Measurements from ENCODE around the gene SEMA6B. TPM values are rescaled to one million over a fixed set of nuclear protein-coding genes. Genes with fewer than 3 reads are reported as not detected.

Gene SEMA6B
- total RNA-seq, 1 experiment from 2014 or later = 5.7 TPM

DNA sequence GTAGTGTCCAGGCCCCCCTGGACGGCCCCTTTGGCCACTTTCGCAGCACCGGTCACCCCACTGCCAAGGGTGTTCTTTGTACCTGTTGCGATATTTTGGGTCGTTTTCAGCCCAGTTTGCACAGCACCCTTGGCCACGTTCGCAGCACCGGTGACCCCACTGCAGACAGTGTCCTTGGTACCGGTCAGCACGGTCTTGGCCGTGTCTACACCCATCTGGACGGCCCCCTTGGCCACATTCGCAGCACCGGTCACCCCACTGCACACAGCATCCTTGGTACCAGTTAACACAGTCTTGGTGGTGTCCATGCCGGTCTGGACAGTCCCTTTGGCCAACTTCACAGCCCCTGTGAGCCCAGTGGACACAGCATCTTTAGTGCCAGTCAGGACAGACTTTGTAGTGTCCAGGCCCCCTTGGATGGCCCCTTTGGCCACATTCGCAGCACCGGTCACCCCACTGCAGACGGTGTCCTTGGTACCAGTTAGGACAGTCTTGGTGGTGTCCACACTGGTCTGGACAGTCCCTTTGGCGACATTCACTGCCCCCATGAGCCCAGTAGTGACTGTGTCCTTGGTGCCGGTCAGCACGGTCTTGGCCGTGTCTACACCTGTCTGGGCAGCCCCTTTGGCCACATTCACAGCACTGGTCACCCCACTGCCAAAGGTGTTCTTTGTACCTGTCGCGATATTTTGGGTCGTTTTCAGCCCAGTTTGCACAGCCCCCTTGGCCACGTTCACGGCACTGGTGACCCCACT lies 48.0 kb downstream of the SEMA6B start:
- Histone ChIP-seq H3K9me3 (no peaks in the 10 kb centered on the region), H3K27me3 (no peaks in the 10 kb centered on the region), H3K4me3 (no peak overlapping the region), H3K36me3 (no peaks in the 10 kb centered on the region)
- no peak for DNase-seq

DNA sequence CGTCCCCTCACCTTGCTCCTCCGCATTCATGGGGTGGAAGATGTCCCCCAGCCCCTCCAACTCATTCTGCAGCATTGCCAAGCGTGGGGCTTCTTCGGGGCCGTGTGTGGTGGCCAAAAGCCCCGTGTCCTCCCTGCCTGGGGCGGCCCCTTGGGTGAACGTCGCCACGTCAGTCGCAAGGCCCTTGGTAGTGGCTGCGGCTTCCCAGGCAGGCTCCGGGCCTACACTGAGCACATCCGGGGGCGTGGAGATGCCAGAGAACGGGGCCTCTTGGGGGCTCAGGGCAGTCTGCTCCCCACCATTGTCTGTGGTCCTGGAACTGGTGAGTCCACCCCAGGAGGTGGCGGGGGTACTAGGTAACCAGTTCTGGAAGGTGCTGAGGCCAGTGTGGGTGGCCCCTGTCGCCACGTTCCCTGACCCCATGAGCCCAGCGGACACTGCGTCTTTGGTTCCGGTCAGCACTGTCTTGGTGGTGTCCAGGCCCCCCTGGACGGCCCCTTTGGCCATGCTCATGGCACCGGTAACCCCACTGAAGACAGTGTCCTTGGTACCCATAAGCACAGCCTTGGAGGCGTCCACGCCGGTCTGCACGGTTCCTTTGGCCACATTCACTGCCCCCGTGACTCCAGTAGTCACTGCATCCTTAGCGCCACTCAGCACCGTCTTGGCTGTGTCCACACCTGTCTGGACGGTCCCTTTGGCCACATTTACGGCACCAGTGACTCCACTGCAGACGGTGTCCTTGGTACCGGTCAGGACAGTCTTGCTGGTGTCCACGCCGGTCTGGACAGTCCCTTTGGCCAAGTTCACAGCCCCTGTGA lies 48.8 kb downstream of the SEMA6B start:
- H3K9me3 ChIP-seq = no peaks in the 10 kb centered on the region
- no peaks in the 10 kb centered on the region for H3K27me3 ChIP-seq
- no peaks in the 10 kb centered on the region for H3K36me3 ChIP-seq
- no peak overlapping the region for H3K4me3 ChIP-seq
- DNase-seq = no peak

GRCh38 chr19:4508698-4509097 lies 50.8 kb downstream of the SEMA6B start:
- Histone ChIP-seq H3K4me3 (no peak overlapping the region), H3K36me3 (no peaks in the 10 kb centered on the region), H3K27me3 (no peaks in the 10 kb centered on the region), H3K9me3 (no peaks in the 10 kb centered on the region)
- DNase-seq = no peak

GRCh38 chr19:4507804-4508203 lies 51.7 kb downstream of the SEMA6B start:
- Histone ChIP-seq H3K4me3 (no peak overlapping the region), H3K36me3 (no peaks in the 10 kb centered on the region), H3K9me3 (no peaks in the 10 kb centered on the region), H3K27me3 (no peaks in the 10 kb centered on the region)
- no peak for DNase-seq

GRCh38 chr19:4507150-4507452 lies 52.4 kb downstream of the SEMA6B start:
- H3K9me3 ChIP-seq = no peaks in the 10 kb centered on the region
- H3K27me3 ChIP-seq = no peaks in the 10 kb centered on the region
- no peak for DNase-seq
- H3K36me3 ChIP-seq = no peaks in the 10 kb centered on the region
- no peak overlapping the region for H3K4me3 ChIP-seq

DNA sequence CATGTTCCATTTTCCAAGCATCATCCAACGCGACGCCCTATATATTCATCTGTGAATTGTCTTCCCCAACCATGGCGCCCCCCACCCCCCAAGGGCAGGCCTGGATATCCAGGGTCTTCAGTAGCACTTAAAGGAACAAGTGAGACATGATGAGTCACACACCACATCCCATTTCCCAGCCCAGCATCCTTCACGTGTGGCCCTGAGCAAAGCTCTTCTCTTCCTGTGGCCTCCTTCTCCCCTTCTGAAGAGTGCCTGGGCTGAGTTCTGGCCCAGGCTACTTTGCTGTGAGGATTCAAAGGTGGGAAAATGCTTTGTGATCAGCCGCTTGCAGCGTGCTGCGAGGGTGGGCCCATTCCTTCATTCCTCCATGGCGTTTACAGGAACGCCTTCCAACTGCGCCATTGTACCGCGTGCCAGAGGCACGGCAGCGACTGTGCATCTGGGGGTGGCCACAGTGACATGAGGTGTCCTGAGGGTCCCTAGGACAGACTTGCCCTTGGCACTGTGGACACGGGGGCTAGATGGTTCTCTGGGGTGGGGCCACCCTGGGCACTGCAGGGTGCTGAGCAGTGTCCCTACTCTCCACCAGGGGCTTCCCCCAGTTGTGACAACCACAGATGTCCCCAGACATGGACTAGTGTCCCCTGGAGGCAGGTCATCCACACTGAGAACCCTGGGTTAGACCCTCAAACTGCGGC lies 52.9 kb downstream of the SEMA6B start:
- H3K9me3 ChIP-seq = no peaks in the 10 kb centered on the region
- peak; percentile 22 for DNase-seq
- H3K4me3 ChIP-seq = no peak overlapping the region
- no peaks in the 10 kb centered on the region for H3K36me3 ChIP-seq
- H3K27me3 ChIP-seq = no peaks in the 10 kb centered on the region

DNA sequence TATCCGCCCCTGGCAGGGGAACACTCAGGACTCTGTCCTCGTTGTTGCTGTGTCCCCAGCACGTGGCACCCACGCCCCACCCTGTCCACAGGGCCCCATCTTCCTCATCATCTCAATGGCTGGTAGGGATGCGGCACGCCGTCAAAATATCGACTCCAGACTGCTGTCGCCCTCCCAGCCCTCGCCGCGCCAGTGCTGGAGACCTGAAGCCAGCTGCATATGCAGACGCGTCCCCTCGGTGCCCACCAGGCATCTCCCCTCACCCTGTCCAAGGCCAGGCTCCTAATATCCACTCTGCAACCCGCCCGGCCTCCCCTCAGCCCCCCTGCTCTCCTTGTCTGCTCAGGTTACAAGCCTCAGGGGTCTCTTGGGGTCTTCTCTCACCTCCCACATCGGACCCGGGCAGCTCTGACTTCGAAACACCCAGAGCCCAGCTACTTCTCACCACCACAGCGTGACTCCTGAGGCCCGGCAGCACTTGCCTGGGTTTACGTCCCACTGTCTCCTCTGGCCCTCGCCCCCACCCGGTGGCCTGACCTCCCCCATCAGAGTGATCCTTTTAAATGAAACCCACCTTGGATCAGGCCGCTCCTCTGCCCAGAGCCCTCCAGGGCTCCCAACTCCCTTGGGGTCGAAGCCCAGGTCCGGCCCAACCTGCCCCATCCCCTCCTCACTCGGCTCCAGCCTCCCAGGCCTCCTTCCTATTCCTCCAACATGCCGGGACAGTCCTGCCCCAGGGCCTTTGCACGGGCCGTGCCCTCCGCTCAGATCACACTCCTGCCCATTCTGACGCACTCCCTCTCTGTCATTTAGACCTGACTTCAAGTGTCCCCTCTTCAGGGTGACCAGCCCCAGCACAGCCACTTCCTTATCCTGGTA lies 53.7 kb downstream of the SEMA6B start:
- no peak overlapping the region for H3K4me3 ChIP-seq
- H3K27me3 ChIP-seq = no peaks in the 10 kb centered on the region
- H3K36me3 ChIP-seq = no peaks in the 10 kb centered on the region
- no peaks in the 10 kb centered on the region for H3K9me3 ChIP-seq
- DNase-seq = no peak

DNA sequence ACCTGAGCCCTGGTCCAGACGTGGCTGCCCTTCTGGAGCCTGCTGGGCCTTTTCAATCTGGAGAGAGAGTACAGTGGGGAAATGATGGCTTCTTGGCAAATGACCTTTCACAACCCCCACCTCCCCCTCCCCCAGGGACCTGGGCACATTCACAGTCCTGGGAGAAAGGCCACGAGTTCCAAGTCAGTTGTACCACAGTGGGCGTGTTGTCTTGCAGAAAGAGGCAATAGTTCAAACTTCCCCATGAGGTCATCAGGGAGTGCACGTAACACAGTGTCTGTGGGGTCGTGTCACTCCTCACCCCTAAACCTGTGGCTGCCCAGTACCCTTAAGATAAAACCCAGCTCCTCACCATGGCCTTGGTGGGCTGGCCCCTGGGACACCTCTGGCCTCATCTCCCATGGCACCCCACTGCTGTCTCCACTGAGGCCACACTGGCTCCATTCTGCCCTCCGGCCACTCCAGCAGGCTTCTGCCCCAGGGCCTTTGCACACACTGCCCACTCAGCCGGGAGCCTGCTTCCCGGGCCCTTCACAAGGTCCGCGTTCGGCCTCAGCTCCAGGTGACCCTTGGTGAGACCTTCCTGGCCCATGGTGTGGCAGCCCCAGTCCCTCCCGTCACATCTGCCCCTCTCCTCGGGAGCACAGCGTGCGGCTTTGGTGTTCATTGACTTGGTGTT lies 54.5 kb downstream of the SEMA6B start:
- H3K27me3 ChIP-seq = no peaks in the 10 kb centered on the region
- no peaks in the 10 kb centered on the region for H3K9me3 ChIP-seq
- no peaks in the 10 kb centered on the region for H3K36me3 ChIP-seq
- no peak overlapping the region for H3K4me3 ChIP-seq
- no peak for DNase-seq

DNA sequence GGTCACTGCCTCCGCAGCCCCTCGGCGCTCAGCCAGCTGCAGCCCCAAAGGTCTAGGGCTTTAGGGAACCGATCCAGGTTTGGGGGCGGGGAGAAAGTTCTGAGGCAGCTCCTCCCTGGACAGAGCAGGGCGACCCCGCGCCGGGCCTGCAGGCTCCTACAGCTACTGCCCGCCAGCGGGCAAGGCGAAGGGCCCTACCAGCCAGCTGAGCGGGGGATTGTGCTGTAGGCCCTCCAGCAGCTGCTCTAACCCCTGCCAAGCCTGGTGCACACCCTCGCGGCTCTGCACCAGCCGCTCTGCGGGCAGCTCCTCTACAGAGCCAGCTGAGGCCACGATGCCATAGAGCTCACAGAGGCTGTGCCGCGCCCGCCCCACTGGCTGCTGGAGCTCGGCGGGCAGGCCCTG lies 55.2 kb downstream of the SEMA6B start:
- Histone ChIP-seq H3K27me3 (no peaks in the 10 kb centered on the region), H3K4me3 (no peak overlapping the region), H3K36me3 (no peaks in the 10 kb centered on the region), H3K9me3 (no peaks in the 10 kb centered on the region)
- DNase-seq = no peak

- DNase-seq = no peak
- H3K9me3 ChIP-seq = no peaks in the 10 kb centered on the region
- H3K4me3 ChIP-seq = no peak overlapping the region
- no peaks in the 10 kb centered on the region for H3K27me3 ChIP-seq
- H3K36me3 ChIP-seq = no peaks in the 10 kb centered on the region
Observed at GRCh38 chr19:4503825-4504170, 55.7 kb downstream of the SEMA6B start.

GRCh38 chr19:4503132-4503824 lies 56.2 kb downstream of the SEMA6B start:
- no peaks in the 10 kb centered on the region for H3K36me3 ChIP-seq

DNA sequence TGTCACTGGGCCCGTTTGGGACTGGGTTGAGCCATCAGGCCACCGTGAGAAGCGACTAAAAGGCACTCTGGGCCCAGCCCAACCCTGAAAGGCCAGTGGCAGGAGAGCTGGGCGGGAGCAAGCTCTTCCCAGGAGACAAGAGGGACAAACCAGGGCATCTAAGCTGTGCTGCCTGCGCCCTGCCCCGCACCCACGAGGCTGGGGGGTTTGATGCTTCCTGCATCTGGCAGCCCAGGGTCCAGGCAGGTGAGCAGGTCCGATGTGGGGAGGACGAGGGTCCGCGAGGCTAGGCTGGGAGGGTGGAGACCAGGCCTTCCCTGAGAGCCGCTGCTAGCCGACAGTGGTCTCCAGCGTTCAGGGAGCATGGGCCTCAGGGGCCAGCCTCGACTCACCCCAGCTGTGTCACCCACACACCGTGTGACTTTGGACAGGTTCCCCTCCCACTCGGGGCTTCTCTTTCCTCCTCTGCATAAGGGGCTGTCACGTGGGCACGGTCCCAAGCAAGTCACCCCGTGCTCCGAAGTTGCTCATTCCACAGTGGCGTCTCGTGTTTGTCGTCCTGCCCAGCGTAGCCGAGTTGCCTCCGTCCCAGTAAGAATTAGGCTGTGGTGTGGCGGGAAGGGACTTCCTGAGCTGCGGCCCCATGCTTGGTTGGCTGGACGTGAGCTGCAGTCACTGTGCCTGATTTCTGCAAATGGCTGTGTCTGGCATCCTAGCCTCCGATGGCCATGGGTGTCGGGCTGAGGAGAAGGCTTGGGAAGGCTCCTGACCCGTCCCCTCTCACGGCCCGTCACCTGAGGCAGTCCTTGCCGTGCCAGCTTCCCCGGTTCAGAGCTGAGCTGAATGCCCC lies 57.0 kb downstream of the SEMA6B start:
- Histone ChIP-seq H3K4me3 (no peak overlapping the region), H3K27me3 (no peaks in the 10 kb centered on the region), H3K36me3 (no peaks in the 10 kb centered on the region), H3K9me3 (no peaks in the 10 kb centered on the region)
- no peak for DNase-seq

More at GRCh38 chr19:4503132-4503824, 56.2 kb downstream of the SEMA6B start:
- DNase-seq = no peak
- H3K27me3 ChIP-seq = no peaks in the 10 kb centered on the region
- H3K4me3 ChIP-seq = no peak overlapping the region
- H3K9me3 ChIP-seq = no peaks in the 10 kb centered on the region

DNA sequence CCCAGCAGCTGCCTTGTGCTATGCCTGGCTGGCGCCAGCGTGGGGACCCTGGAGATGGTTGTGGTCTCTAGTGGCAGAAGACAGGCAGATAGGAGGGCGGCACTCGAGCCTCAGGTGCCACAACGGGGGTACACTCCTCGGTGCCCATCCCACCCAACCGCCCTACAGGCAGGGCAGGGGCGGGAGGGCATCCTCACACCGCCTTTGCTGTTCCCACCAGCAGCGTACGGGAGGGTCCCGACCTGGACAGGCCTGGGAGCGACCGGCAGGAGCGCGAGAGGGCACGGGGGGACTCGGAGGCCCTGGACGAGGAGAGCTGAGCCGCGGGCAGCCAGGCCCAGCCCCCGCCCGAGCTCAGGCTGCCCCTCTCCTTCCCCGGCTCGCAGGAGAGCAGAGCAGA lies 57.8 kb downstream of the SEMA6B start:
- H3K27me3 ChIP-seq = no peaks in the 10 kb centered on the region
- no peaks in the 10 kb centered on the region for H3K9me3 ChIP-seq
- no peak overlapping the region for H3K4me3 ChIP-seq
- no peaks in the 10 kb centered on the region for H3K36me3 ChIP-seq
- DNase-seq = no peak

- no peak for DNase-seq
- Histone ChIP-seq H3K27me3 (no peaks in the 10 kb centered on the region), H3K4me3 (no peak overlapping the region), H3K9me3 (no peaks in the 10 kb centered on the region), H3K36me3 (no peaks in the 10 kb centered on the region)
Observed at GRCh38 chr19:4500841-4501591, 58.5 kb downstream of the SEMA6B start.

Measured in MG63 (cell line).